ENCODE measurements around the gene PIGN.

Gene PIGN

DNA sequence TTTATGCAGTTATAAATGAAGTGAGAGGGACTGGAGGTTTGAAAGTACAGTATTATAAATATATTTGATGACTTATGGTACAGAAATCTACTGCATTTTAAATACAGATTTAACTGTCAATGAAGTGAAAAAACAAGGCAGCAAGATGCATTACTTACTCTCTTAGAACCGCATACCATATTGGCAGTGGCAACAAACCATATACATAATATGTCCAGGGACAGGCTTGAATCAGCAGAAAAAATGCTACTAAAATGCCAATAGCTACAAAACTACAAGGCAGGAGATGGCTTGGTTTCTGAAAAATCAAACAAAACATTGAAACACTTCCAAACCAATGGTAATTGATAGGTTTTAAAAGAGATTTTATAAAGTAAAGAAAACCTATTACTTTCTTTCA lies 77.2 kb downstream of the PIGN start:
- no peak for DNase-seq

DNA sequence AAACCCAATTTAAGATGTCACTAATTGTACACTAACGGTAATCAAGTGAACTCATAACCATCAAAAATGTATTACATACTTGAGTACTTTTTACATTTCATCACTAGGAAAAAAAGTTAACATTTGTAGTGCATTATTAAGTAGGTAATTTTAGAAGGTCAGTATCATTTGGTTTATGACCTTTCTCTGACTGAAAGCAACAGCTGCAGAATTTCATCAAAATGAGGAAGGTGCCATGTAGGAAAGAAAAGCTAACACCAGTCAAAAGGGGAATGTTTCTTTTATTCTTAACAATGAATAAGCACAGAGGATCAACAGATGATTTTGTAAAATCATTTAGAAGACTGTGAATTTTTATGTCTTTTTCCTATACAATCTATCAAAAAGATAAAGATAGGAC lies 79.0 kb downstream of the PIGN start:
- no peak for DNase-seq

DNA sequence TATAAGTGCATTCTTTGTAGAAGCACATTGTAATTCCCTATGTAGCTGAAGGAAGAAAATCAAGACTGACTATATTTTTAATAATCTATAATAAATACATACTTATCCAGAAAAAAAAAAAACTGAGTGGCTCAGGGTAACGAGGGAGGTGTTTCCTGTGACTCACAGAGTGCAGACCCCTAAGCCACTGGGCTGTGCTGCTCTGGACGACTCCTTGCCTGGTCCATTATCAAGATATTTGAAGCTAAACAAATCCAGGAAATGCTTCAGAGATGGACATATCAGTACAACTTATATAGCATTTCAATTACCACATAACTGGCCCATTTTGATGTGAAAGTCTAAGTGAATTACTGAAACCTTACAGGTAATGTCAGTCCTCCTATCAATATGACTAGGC lies 80.6 kb downstream of the PIGN start:
- DNase-seq = no peak

DNA sequence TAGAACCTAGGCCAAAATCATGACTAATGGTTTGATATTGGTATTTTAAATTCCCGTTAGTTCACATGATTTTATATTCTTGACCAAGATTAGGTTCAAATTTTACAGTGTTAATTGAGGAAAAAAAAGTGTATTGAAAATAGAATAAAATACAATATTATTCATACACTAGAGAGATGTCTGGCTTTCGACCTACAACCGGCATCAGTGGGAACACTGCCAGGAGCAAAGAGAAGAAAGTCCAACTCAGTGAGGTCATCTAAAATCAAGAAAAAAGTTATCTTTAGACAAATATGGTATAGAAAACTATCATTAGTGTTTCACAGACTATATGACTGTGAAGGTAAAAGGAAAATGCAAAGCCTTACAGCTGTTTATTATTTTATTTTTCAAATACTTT lies 81.5 kb downstream of the PIGN start:
- no peak for DNase-seq

DNA sequence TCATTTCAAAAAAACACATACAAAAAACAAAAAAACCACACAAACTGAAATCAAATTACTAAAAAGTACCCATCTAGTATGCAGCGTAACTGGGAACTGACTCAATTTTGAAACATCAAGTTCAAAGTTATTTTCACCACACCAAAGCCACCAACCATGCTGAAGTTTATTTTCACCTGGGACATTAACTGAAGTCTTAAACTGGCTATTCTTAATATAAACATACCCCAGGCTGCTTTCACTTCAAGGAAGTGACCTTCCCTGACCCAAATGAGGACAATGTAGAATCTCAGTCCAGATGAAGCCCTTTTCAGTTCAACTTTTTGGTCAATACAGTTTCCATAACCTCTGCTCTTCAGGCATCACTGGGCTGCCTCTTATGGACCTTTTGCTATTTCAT lies 84.6 kb downstream of the PIGN start:
- DNase-seq = no peak

DNA sequence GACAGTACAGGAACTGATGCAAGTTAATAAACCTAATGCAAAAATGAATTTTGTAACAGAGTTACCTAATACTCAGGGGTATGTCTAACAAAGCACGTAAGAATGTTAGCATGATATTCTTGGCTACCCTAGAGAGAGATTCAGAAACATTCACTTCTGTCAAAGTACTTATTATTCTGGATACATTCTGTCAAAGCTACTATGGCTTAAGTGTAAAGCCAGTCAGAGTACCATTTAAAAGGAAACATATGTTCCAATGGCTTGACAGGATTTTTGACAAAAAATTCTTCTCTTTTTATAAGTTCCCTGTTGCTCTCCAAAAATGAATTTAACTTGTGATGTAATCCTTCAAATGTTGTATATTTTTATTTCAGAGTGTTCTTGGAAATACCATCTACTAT lies 85.5 kb downstream of the PIGN start:
- no peak for DNase-seq

DNA sequence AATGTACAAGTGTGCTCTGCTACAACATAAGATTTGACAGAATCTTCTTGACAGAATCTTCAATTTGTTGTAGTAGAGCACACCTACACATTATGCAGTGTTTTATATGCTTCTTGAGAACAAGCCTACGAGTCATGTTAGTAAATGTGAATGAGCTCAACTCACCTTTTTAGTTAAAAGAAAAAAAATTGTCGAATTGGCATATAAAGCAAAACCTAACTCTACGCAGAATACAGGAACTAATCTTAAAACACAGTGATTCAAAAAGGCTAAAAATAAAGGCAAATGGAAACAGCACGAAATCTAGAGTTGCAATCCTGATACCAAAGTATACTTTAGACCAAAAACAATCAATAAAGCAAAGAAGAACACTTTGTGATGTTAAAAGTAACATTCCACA lies 87.9 kb downstream of the PIGN start:
- no peak for DNase-seq

DNA sequence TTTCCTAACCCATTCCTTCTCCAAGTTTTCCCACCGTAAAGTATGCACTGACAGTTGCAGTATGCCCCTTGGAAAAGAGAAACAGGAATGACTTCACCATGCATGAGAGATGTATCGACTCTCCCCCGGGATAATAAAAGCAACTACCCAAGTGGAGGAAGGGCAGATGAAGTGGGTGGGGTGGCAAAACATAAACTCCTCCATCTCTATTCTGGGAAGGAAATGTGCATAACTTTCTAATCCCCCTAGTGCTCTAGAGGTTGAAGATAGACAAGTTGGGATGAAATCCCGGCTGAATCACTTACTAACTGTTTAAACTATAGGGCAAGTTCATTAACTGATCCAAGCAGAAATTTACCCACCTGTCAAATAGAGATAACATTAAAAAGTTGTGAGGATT lies 89.2 kb downstream of the PIGN start:
- no peak for DNase-seq

DNA sequence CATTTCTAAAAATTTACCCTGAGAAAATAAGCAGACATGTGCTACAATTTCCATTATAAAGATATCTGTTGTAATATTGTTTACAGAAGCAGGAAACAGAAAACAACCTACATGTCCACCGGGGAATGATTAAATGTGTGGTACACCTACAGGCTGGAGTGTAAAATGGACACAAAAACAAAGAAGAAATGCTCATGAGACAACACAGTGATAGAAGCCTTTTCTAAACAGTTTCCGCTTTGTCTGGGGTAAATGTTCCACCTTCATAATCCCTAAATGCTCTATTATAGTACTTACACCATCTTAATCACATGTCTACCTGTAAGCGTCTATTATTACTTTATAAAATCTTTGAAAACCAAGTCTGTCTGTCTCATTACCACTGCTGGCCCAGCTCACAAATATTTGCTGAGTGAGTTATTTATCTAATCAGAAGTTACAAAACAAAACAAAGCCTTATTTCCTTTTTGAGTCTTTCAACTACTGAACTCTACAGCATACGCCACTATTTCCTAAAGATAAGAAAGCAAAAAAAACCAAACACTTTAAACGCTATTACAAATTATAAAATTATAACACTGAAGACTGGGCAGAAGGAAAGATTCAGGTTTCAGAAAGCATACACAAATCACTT lies 95.3 kb downstream of the PIGN start:
- DNase-seq = no peak

DNA sequence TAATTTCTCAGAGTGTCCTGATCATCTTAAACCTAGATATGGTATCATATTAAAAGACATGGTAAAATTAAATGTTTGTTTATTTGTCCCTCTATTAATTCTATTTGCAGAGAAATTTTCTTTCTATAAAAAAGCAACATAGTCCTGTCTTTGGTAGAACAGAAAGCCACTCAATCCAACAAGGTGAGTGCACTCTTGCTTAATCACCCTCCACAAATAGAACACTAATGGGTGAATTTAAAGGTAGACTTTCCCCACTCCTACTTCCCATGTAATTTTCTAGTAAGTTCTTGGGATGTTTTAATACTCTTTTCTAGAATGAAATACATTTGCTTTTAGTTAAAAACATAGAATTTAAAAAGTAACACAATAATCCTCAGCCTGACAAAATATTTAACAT lies 97.7 kb downstream of the PIGN start:
- no peak for DNase-seq

DNA sequence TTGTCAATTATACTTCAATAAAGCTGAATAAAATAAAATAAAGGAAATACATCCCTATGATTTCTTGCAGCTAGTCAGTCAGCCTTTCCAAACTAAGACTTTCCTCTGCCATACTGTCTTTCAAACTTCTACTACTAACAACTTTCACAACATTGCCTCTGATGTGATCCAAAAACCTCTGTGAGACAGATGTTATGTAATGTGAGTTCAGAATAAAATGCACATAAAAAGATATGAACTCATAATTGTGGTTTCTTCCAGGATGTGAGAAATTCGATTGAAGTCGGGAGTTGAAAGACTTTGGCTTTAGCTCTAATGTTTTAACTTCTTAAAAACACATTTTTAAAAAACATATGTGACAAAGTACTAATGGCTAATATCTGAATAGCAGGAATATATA lies 98.7 kb downstream of the PIGN start:
- no peak for DNase-seq

DNA sequence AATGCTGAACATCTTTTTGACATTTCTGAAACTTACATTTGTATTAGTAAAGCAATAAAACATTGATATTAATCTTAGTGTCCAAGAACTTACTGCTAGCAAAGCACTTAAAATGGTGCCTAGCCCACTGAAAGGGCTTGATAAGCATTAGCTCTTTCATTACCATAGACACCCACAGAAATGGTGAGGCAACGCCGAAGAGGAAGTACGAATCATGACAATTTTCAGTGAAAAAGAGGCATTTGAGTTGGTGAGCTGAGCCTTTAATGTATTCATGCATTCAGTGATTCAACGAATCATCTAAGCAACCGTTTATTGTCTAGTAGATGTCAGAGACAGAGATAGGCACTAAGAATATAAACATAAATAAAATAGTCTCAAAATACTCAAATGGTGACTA lies 101.1 kb downstream of the PIGN start:
- no peak for DNase-seq

DNA sequence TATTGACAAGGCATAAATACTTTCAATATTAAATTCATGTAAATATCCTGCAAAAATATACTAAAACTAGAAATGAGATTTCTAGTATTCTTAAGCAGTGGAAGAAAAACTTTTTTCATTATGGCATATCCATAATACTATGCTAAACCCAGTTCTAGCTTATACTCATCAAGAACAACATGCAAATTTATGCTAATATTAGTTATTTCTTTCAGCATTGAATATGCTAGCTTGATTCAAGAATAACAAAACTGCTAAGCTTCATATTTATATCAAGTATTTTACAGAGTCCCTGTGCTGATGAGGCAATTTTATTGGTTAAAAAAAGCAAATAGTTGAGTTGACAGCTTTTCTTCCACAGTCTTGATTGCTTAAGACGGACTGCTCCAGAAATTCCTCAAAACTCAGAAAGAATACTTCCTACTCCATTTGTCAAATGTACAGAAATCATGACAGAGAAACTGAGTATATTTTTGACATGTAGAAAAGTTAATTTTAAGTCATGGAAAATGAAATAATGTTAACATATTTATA lies 105.0 kb downstream of the PIGN start:
- DNase-seq = no peak

DNA sequence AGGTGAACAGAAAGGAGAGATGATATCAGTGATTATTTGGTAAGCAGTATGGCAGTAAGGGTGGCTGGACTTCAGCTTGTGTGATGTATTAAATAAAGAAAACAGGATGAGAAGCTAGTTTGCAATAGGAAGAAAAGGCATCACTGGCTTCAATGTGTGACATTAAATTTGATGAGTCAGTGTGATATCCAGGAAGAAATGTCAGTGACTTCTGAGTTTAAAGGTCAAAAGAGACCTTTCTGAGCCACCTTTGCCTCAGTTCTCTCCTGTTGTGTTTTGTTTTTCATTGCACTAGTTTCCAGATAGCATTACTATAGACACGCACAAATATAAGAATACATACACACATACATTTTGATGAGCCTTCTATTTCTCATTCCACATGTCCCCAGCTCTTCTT lies 105.6 kb downstream of the PIGN start:
- DNase-seq = no peak

DNA sequence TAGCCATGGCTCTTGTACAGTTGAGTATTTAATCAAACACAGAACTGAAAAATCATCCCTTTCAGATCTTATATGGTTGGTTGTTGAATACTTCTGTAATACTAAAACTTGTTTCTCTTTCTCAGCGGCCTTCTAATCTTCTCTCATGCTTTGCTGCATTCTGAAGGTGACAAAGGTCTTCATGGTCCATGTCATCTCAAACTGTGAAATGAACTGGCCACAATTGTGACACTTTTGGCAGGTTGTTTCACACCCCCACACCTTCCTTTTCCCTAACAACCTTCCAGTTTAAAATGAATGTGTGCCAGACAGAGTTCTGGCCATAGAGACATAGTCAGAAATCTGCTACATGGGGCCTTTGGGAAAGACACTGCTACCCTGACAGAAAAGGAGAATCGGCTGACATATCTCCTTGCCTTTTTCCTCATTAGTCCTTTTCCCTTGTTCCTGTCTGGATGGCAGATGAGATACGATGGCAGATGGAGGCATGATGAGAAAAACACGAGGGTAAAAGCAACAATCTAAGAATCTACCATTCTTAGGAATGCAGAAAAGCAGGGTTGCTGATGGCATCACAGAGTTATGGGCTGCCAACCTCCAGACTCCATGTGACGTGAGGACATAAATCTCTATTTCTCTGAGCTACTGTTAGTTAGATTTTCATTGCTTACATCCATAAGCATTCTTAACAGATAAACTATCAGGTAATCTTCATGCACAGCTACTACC lies 106.5 kb downstream of the PIGN start:
- DNase-seq = no peak

DNA sequence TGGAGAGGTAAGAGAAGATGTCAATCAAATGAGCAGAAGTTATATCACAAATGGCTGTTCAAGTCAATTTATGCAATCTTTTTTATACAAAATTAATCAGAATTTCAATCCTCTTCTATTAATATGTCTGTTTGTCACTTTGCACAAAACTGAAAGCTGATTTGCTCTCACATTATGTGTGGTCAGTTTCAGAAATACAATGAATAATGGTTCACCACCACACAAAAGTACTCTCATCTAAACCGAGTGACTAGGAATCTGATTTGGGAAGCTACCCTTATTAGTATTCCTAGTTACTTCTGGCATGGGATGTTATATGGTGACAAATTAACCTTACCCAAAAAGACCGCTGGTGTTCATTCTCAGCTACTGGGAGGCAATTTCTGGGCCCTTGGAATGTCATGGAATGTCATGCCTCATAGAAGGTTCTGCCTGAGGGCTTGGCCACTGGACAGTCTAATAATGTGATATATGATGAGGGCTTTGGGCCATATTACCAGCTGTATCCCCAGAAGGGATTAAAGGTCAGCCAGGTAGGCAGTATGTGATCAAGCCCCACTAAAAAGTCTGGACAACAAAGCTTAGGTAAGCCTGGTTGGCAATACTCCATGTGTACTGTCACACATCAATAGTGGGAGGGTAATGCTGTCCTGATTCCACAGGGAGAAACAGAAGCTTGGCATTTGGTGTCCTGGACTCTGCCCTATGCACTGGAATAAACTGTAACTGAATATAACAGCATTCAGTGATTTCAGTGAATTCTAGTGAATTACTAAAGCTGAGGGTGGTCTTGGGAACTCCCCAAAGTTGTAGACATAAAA lies 113.2 kb downstream of the PIGN start:
- DNase-seq = no peak

DNA sequence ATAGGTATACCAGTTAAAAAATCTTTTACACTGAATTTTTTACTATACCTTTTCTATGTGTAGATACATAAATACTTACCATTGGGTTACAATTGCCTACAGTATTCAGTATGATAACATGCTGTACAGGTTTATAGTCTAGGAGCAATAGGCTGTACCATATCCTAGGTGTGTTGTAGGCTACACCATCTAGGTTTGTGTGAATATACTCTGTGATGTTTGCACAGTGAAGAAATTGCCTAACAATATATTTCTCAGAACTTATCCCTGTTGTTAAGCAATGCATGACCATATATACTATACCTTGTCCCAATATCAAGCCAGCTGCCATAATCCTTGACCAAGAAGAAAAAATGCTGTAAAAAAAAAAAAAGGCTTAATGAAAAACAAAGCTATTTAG lies 114.5 kb downstream of the PIGN start:
- no peak for DNase-seq

DNA sequence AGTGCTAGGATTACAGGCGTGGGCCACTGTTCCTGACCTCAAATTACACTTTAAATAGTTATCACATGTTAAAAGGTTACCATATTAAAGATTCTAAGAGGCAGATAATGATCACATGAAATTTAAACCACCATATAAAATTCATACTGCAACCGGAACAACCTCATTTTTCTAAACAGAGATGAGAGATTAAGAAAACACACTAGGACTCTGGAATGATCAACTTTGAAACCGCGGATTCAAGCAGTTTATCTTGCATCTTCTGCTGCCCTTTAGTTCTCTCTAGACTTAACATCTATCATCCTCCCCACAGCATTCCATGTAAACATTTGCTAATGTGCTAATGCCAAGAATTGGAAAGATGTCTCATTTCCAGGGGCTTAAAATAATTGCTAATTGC lies 115.8 kb downstream of the PIGN start:
- no peak for DNase-seq

DNA sequence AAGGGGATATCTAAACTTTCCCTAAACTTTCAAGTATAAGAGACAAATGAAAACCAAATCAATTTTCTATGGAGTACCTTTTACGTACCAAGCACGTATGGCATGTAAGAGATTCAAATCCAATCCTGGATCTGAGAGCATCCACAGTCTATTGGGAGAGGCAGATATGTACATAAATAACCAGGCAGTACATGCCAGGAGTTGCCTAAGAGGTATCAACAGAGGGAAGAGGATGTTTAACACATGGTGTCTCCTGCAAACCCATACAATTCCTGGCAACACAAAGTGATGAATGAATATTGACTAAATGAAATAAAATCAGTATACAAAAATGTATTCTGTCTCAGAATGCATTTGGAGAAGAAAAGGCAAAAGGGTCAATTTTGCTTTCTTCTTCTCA lies 116.6 kb downstream of the PIGN start:
- DNase-seq = no peak

DNA sequence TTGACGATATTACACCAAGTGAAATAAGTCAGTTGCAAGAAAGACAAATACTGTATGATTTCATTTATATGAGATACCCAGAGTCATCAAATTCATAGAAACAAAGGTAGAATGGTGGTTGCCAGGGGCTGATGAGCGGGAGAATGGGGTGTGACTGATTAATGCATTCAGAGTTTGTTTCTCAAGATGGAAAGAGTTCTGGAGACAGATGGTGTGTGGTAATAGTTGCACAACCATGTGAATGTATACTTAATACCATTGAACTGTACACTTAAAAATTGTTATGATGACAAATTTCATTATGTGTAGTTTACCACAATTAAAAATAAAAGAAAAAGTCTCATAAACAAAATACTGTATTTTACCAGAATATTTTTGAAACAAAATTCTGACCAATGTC lies 117.3 kb downstream of the PIGN start:
- no peak for DNase-seq

DNA sequence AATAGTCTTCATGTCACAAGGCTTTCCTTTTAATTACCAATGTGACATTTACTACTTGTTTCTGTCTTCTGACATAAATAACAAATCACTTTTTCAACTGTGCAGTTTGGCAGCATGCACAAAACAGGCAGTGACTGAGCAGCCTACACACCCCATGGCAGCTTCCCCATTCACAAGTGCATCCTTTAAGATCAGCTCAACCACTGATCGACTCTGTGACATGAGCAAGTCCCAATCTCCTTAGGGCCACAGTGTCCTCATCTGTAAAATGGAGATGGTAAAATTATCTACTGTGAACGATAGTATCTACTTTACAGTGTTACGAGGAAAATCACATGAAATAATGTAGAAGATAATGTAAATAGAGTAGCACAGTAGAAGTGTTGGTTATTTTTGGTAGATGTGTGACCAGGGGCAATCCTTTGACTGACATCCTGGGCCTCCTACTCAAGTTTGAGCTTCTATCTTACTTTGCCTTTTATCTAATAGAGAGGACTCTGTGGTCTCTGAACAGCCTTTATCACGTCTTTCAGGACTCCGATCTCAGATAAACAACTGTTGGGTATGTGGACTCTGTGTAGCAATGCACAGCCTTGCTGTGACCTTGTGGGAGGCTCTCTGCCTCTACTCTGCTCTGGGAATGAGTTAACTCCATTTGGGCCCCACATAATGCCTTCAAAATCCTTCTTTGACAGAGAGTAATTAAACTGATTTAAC lies 120.6 kb downstream of the PIGN start:
- DNase-seq = no peak

DNA sequence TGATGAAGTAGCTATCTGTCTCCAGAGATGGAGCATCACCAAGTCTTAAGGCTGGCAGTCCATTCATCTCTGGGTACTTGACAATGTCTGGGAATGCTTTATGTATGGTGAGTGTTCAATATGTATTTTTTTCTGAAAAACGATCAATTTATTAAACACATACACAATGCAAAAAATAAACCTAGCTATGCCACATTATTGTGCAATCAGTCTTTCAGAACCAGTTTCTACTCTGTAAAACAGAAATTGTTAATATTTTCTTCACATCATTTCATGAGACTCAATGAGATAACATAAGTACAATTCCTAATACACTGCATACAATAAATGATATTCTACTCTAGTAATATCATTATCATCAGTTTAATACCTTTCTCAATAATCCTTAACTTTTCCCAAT lies 122.5 kb downstream of the PIGN start:
- DNase-seq = no peak

DNA sequence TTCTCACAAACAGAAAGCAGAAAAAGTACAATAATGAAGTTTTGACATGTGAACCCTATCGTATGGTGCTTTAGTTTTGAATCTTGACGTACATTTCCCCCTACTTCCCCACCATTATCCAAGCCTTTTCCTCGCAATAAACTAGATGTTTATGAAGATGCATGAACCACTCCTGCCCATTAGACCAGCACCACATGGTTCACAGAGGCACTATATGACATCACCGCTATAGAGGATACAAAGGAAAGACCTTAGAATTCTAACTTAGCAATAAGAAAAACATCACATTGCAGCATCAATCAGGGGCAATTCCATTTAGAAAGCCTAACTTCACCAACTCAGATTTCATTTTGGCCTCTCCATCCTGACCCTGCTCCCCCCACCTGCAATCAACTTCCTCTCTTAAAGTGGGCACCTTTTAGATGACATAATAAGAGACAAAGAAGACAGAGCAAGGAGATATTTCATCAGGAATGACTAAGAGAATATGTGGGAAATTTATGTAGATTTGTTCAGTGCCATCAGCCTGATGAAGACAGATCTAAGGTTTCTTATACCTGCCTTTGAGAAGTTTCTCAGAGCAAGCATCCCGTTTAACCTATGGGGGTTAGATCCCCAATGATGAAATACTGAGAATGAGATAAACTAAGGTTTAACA lies 124.9 kb downstream of the PIGN start:
- DNase-seq = no peak

All from effector CD8-positive, alpha-beta T cell (primary cell).